ENCODE measurements around the gene CC2D2B. TPM values are rescaled to one million over a fixed set of nuclear protein-coding genes. Genes with fewer than 3 reads are reported as not detected.
"Not testable (repeated sequence)": the region's sequence is repeated elsewhere in the genome, so short reads cannot be mapped to it uniquely, and the experiment has no call there.

Gene CC2D2B
- total RNA-seq, 2 donors from 2014 or later = 0.22 TPM; not detected in 1

- Mint-ChIP-seq H3K9me3 (no peaks in the 10 kb centered on the region), H3K27me3 (ENCODE audit: low read depth) (no peaks in the 10 kb centered on the region), H3K36me3 (ENCODE audit: insufficient read depth in 2 of 2) (peaks cover 6 to 20% of the 10 kb centered on the region in 2 donors), H3K27ac (peak overlapping the region; percentile 49), H3K4me3 (peak overlapping the region; percentile 89 to 90), H3K4me1 (ENCODE audit: low read depth) (peaks cover 56% of the 10 kb centered on the region)
- ATAC-seq (replicated peaks in 1 of 2) = no peak
- DNase-seq = no peak
Measured at GRCh38 chr10:96044736-96045135, 137.0 kb downstream of the CC2D2B start.

DNA sequence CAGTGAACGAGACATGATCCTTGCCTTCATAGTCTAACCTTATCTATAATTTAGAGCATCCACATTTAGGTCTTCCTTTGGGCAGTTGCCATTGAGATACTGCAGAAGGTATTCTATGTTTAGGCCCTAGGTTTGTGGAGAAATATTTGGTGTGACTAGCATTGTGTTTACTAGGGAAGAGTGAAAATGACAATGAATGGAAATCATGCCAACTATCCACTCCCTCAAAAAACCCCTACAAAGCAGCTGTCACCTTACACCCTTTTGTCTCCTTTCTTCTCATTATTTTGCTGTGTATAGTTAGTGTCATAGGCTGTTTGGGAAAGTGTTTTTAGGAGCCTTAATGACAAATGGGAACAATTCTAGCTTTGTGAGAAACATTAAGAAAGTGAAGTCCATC lies 138.8 kb downstream of the CC2D2B start:
- Mint-ChIP-seq H3K9me3 (no peaks in the 10 kb centered on the region), H3K27me3 (ENCODE audit: low read depth) (no peaks in the 10 kb centered on the region), H3K4me3 (no peak overlapping the region), H3K4me1 (ENCODE audit: low read depth) (peaks cover 57% of the 10 kb centered on the region), H3K36me3 (ENCODE audit: insufficient read depth in 2 of 2) (peaks cover 6 to 19% of the 10 kb centered on the region in 2 donors), H3K27ac (no peak overlapping the region)
- ATAC-seq (replicated peaks in 1 of 2) (no peak), DNase-seq (no peak)

- Mint-ChIP-seq H3K36me3 (ENCODE audit: insufficient read depth in 2 of 2) (peaks cover 10 to 22% of the 10 kb centered on the region in 2 donors), H3K4me3 (no peak overlapping the region), H3K27me3 (ENCODE audit: low read depth) (no peaks in the 10 kb centered on the region), H3K27ac (no peak overlapping the region), H3K4me1 (ENCODE audit: low read depth) (peaks cover 57% of the 10 kb centered on the region), H3K9me3 (no peaks in the 10 kb centered on the region)
- no peak for ATAC-seq (replicated peaks in 1 of 2)
- no peak for DNase-seq
Measured at GRCh38 chr10:96047004-96047649, 139.4 kb downstream of the CC2D2B start.

DNA sequence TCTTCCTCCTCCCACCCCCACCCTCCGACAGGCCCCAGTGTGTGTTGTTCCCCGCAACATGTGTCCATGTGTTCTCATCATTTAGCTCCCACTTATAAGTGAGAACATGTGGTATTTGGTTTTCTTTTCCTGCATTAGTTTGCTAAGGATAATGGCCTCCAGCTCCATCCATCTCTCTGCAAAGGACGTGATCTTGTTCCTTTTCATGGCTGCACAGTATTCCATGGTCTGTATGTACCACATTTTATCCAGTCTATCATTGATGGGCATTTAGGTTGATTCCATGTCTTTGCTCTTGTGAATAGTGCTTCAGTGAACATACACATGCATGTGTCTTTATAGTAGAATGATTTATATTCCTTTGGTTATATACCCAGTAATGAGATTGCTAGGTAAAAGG lies 140.2 kb downstream of the CC2D2B start:
- DNase-seq; ATAC-seq (replicated peaks in 1 of 2); H3K4me3 Mint-ChIP-seq; H3K27ac Mint-ChIP-seq; H3K27me3 Mint-ChIP-seq (ENCODE audit: low read depth); H3K9me3 Mint-ChIP-seq: not testable (repeated sequence)
- peaks cover 11 to 24% of the 10 kb centered on the region in 2 donors for H3K36me3 Mint-ChIP-seq (ENCODE audit: insufficient read depth in 2 of 2)
- peaks cover 58% of the 10 kb centered on the region for H3K4me1 Mint-ChIP-seq (ENCODE audit: low read depth)

DNA sequence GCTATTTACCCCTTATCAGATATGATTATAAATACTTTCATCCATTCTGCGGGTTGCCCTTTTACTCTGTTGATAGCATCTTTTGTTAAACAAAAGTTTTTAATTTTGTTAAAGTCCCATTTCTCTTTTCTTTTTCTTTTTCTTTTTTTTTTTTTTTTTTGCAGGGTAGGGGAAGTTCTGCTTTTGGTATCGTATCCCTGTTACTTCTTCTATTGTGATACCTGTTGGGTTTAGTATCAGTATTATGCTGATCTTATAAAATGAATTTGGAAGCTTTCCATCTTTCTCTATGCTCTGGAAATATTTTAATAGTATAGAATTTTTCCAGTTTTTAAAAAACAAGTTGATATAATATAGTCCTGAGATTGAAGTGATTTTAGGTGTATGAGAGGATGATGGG lies 141.6 kb downstream of the CC2D2B start:
- Mint-ChIP-seq H3K4me1 (ENCODE audit: low read depth) (peaks cover 58% of the 10 kb centered on the region), H3K4me3 (no peak overlapping the region), H3K27me3 (ENCODE audit: low read depth) (no peaks in the 10 kb centered on the region), H3K9me3 (no peaks in the 10 kb centered on the region), H3K36me3 (ENCODE audit: insufficient read depth in 2 of 2) (peaks cover 12 to 24% of the 10 kb centered on the region in 2 donors), H3K27ac (no peak overlapping the region)
- ATAC-seq (replicated peaks in 1 of 2) (no peak), DNase-seq (no peak)

GRCh38 chr10:96053985-96054384 lies 146.2 kb downstream of the CC2D2B start:
- Mint-ChIP-seq H3K4me1 (ENCODE audit: low read depth) (peaks cover 26% of the 10 kb centered on the region), H3K27me3 (ENCODE audit: low read depth) (no peaks in the 10 kb centered on the region), H3K27ac (no peak overlapping the region), H3K9me3 (no peaks in the 10 kb centered on the region), H3K36me3 (ENCODE audit: insufficient read depth in 2 of 2) (peaks cover 9 to 32% of the 10 kb centered on the region in 2 donors), H3K4me3 (no peak overlapping the region)
- DNase-seq (no peak), ATAC-seq (replicated peaks in 1 of 2) (no peak)

GRCh38 chr10:96056787-96057186 lies 149.0 kb downstream of the CC2D2B start:
- Mint-ChIP-seq H3K27me3 (ENCODE audit: low read depth) (no peaks in the 10 kb centered on the region), H3K4me1 (ENCODE audit: low read depth) (peaks cover 18% of the 10 kb centered on the region), H3K27ac (no peak overlapping the region), H3K4me3 (no peak overlapping the region), H3K9me3 (no peaks in the 10 kb centered on the region), H3K36me3 (ENCODE audit: insufficient read depth in 2 of 2) (peaks cover 8 to 27% of the 10 kb centered on the region in 2 donors)
- DNase-seq = no peak
- ATAC-seq (replicated peaks in 1 of 2) = peak in 1 of 2 donors; percentile 51

DNA sequence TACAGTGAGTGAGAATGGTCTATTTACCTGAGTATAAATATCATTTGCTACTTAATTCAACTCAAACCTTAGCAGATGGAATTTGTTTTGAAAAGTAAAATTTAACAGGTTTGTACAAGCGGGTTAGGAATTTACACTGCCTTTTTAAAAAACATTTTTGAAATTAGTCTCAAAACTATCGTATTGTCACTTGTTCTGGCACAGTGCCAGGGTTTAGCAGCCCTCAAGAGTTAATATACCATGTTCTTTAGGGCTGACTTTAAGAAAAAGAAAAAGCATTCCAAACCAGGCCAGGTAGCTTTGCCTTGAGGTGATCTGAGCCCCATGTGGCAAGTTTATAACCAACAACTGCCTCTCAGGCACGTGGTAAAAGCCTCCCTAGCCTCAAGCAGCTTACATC lies 153.5 kb downstream of the CC2D2B start:
- DNase-seq (no peak), ATAC-seq (replicated peaks in 1 of 2) (no peak)
- Mint-ChIP-seq H3K36me3 (ENCODE audit: insufficient read depth in 2 of 2) (peaks cover 10 to 21% of the 10 kb centered on the region in 2 donors), H3K4me1 (ENCODE audit: low read depth) (peaks cover 41% of the 10 kb centered on the region), H3K27me3 (ENCODE audit: low read depth) (no peaks in the 10 kb centered on the region), H3K4me3 (no peak overlapping the region), H3K27ac (no peak overlapping the region), H3K9me3 (no peaks in the 10 kb centered on the region)

- DNase-seq (no peak), ATAC-seq (replicated peaks in 1 of 2) (no peak)
- peak overlapping the region in 1 of 2 donors; percentile 25 for H3K4me3 Mint-ChIP-seq
- peaks cover 0 to 4% of the 10 kb centered on the region in 2 donors for H3K36me3 Mint-ChIP-seq (ENCODE audit: insufficient read depth in 2 of 2)
- no peaks in the 10 kb centered on the region for H3K27me3 Mint-ChIP-seq (ENCODE audit: low read depth)
- no peaks in the 10 kb centered on the region for H3K9me3 Mint-ChIP-seq
- H3K27ac Mint-ChIP-seq = peak overlapping the region; percentile 36
- H3K4me1 Mint-ChIP-seq (ENCODE audit: low read depth) = peaks cover 25% of the 10 kb centered on the region
Measured at GRCh38 chr10:96072674-96073073, 164.9 kb downstream of the CC2D2B start.

GRCh38 chr10:96073722-96074121 lies 165.9 kb downstream of the CC2D2B start:
- peak overlapping the region; percentile 36 for H3K27ac Mint-ChIP-seq
- ATAC-seq (replicated peaks in 1 of 2) = peak; percentile 97 to 98

DNA sequence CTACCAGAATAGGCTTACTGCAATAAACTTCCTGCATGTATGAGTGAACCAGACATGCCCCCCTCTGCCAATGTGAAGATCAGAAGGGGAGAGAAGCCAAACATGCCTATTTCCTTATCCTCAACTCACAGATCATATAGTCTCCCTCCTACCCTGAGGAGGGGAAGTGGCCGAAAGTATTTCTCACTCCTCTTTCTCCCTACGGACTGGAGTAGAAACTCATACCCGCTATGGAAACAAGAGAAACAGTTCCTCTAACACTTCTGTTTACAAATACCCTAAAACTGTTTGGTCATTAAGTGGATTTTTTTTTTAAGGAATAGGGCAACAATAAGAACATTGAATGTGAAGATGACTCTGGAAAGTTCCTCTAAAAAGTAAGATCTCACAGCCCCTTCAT lies 167.0 kb downstream of the CC2D2B start:
- DNase-seq = no peak
- Mint-ChIP-seq H3K9me3 (no peaks in the 10 kb centered on the region), H3K4me3 (no peak overlapping the region), H3K36me3 (ENCODE audit: insufficient read depth in 2 of 2) (peaks cover 0 to 4% of the 10 kb centered on the region in 2 donors), H3K4me1 (ENCODE audit: low read depth) (peaks cover 25% of the 10 kb centered on the region), H3K27ac (no peak overlapping the region), H3K27me3 (ENCODE audit: low read depth) (no peaks in the 10 kb centered on the region)
- no peak for ATAC-seq (replicated peaks in 1 of 2)

More at GRCh38 chr10:96073722-96074121, 165.9 kb downstream of the CC2D2B start:
- peak overlapping the region; percentile 49 to 51 for H3K4me3 Mint-ChIP-seq
- no peaks in the 10 kb centered on the region for H3K9me3 Mint-ChIP-seq
- H3K36me3 Mint-ChIP-seq (ENCODE audit: insufficient read depth in 2 of 2) = peaks cover 0 to 4% of the 10 kb centered on the region in 2 donors
- no peaks in the 10 kb centered on the region for H3K27me3 Mint-ChIP-seq (ENCODE audit: low read depth)
- H3K4me1 Mint-ChIP-seq (ENCODE audit: low read depth) = peaks cover 25% of the 10 kb centered on the region
- peak; percentile 36 to 38 for DNase-seq

DNA sequence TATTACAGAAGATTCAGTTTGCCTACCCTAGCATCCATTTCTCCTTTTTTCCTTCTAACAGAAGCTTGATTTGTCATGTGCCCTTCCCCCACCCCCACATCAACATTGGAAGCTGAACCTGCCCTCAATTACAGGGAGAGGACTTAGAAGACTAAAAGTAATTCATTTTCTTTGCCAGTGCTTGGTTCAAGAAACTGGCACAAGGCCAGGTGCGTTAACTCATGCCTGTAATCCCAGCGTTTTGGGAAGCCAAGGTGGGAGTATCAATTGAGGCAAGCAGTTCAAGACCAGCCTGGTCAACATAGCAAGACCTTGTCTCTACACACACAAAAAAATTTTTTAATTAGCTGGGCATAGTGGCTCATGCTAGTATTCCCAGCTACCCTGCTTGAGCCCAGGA lies 168.2 kb downstream of the CC2D2B start:
- no peak for DNase-seq
- Mint-ChIP-seq H3K9me3 (no peaks in the 10 kb centered on the region), H3K36me3 (ENCODE audit: insufficient read depth in 2 of 2) (peaks cover 4% of the 10 kb centered on the region in 2 donors), H3K27ac (no peak overlapping the region), H3K4me1 (ENCODE audit: low read depth) (peaks cover 25% of the 10 kb centered on the region), H3K27me3 (ENCODE audit: low read depth) (no peaks in the 10 kb centered on the region), H3K4me3 (no peak overlapping the region)
- no peak for ATAC-seq (replicated peaks in 1 of 2)

GRCh38 chr10:96077156-96077555 lies 169.4 kb downstream of the CC2D2B start:
- Mint-ChIP-seq H3K4me3 (no peak overlapping the region), H3K27ac (no peak overlapping the region), H3K36me3 (ENCODE audit: insufficient read depth in 2 of 2) (peaks cover 4% of the 10 kb centered on the region in 2 donors), H3K27me3 (ENCODE audit: low read depth) (no peaks in the 10 kb centered on the region), H3K4me1 (ENCODE audit: low read depth) (peaks cover 27% of the 10 kb centered on the region), H3K9me3 (no peaks in the 10 kb centered on the region)
- ATAC-seq (replicated peaks in 1 of 2) (no peak), DNase-seq (no peak)

DNA sequence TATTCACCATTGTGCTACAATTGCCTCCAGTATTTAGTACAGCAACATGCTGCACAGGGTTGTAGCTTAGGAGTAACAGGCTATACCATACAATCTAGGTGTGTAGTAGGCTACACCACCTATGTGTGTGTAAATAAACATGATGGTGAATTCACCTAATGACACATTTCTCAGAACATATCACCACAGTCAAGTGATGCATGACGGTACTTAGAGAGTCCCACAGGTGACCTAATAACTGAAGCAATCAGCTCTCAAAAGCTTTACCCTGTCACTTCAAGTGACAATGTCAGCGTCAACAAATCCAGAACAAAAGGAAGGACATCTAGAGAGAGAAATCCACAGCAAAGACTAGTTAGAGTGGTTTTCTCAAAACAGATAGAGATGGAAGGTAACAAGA lies 174.4 kb downstream of the CC2D2B start:
- Mint-ChIP-seq H3K27ac (no peak overlapping the region), H3K27me3 (ENCODE audit: low read depth) (no peaks in the 10 kb centered on the region), H3K9me3 (no peaks in the 10 kb centered on the region), H3K4me3 (no peak overlapping the region), H3K36me3 (ENCODE audit: insufficient read depth in 2 of 2) (peaks cover 0 to 4% of the 10 kb centered on the region in 2 donors), H3K4me1 (ENCODE audit: low read depth) (peaks cover 4% of the 10 kb centered on the region)
- ATAC-seq (replicated peaks in 1 of 2) = peak; percentile 52 to 68
- no peak for DNase-seq
